Hepatocyte (in vitro differentiated cells): ENCODE data around the gene SORCS2.

Experiments used
- CTCF ChIP-seq: fragments of 200-600 bp; sonication (generic); IDR thresholded peaks from 2 replicates; pipeline ENCODE4 v1.5.1; 2016; ENCODE audit warnings: antibody characterized with exemption, mild to moderate bottlenecking; ENCODE audit not compliant: poor library complexity
- EZH2 ChIP-seq: fragments of 200-600 bp; sonication (generic); IDR thresholded peaks from 2 replicates; pipeline ENCODE4 v1.6.1; 2016; ENCODE audit warnings: antibody characterized with exemption, mild to moderate bottlenecking, borderline replicate concordance
- EZH2phosphoT487 ChIP-seq: fragments of 200-600 bp; sonication (generic); IDR thresholded peaks from one replicate; pipeline ENCODE4 v1.6.1; 2018; ENCODE audit warnings: antibody characterized with exemption, mild to moderate bottlenecking, low read depth, moderate library complexity; ENCODE audit not compliant: unreplicated experiment, severe bottlenecking

GRCh38 chr4:7343950-7344349 is 151.6 kb downstream of the SORCS2 start:
- no peak for TF ChIP-seq CTCF
- TF ChIP-seq EZH2phosphoT487, result no peak
- TF ChIP-seq EZH2, result no peak
